ENCODE measurements around the gene EDIL3. TPM values are rescaled to one million over a fixed set of nuclear protein-coding genes. Genes with fewer than 3 reads are reported as not detected.

The EDIL3 gene
- total RNA-seq, 1 experiment from 2014 or later = not detected

- TF ChIP-seq CTCF (IDR thresholded peaks at IDR 0.05; ENCODE audit: unreplicated experiment) = no peak
- Mint-ChIP-seq H3K4me3 (ENCODE audit: unreplicated experiment) (no peak overlapping the region), H3K36me3 (ENCODE audit: insufficient read depth, unreplicated experiment) (no peaks in the 10 kb centered on the region), H3K27ac (ENCODE audit: low read depth, unreplicated experiment) (no peak overlapping the region), H3K9me3 (ENCODE audit: unreplicated experiment) (no peaks in the 10 kb centered on the region), H3K27me3 (ENCODE audit: insufficient read depth, unreplicated experiment) (peaks cover 89% of the 10 kb centered on the region), H3K4me1 (ENCODE audit: insufficient read depth, unreplicated experiment) (no peaks in the 10 kb centered on the region)
- ChIA-PET CTCF (interaction anchor here (0.7 to 0.9 kb wide), 2 partner anchors 353 to 561 kb away, joined by 3 read pairs; no protein-coding TSS in a partner anchor), POLR2A (no interaction called here)
- intact Hi-C loops (cut with micrococcal nuclease) = no loop called here
- DNase-seq (ENCODE audit: unreplicated experiment) = no peak
- BruUV-seq (replicated peaks) = no TSS peak
Measured at GRCh38 chr5:84279234-84279633, 105.4 kb downstream of the EDIL3 start.

GRCh38 chr5:84275609-84276008 is 109.1 kb downstream of the EDIL3 start:
- Mint-ChIP-seq H3K4me1 (ENCODE audit: insufficient read depth, unreplicated experiment) (no peaks in the 10 kb centered on the region), H3K36me3 (ENCODE audit: insufficient read depth, unreplicated experiment) (no peaks in the 10 kb centered on the region), H3K4me3 (ENCODE audit: unreplicated experiment) (no peak overlapping the region), H3K27ac (ENCODE audit: low read depth, unreplicated experiment) (no peak overlapping the region), H3K9me3 (ENCODE audit: unreplicated experiment) (no peaks in the 10 kb centered on the region), H3K27me3 (ENCODE audit: insufficient read depth, unreplicated experiment) (peaks cover 81% of the 10 kb centered on the region)
- intact Hi-C loops (cut with micrococcal nuclease) = loop anchor here (1.0 to 2.0 kb wide), 2 partner anchors 103 to 176 kb away; no protein-coding TSS in a partner anchor
- no peak for TF ChIP-seq CTCF (IDR thresholded peaks at IDR 0.05; ENCODE audit: unreplicated experiment)
- POLR2A ChIA-PET = no interaction called here
- BruUV-seq (replicated peaks) = no TSS peak
- CTCF ChIA-PET = interaction anchor here (0.6 to 1.6 kb wide), 7 partner anchors 29 to 349 kb away, joined by 3 to 4 read pairs (median 3); no protein-coding TSS in a partner anchor
- DNase-seq (ENCODE audit: unreplicated experiment) = no peak

GRCh38 chr5:84274585-84275468 is 109.9 kb downstream of the EDIL3 start:
- ChIA-PET POLR2A (interaction anchor here (0.5 kb wide), 1 partner anchor 15 kb away, joined by 3 read pairs; no protein-coding TSS in a partner anchor), CTCF (interaction anchor here (0.6 to 1.6 kb wide), 6 partner anchors 29 to 348 kb away, joined by 3 to 4 read pairs (median 3); no protein-coding TSS in a partner anchor)
- DNase-seq (ENCODE audit: unreplicated experiment) = peak; percentile 50
- H3K36me3 Mint-ChIP-seq (ENCODE audit: insufficient read depth, unreplicated experiment) = no peaks in the 10 kb centered on the region
- intact Hi-C loops (cut with micrococcal nuclease) = loop anchor here (1.0 to 2.0 kb wide), 2 partner anchors 104 to 176 kb away; no protein-coding TSS in a partner anchor
- peaks cover 78% of the 10 kb centered on the region for H3K27me3 Mint-ChIP-seq (ENCODE audit: insufficient read depth, unreplicated experiment)
- H3K27ac Mint-ChIP-seq (ENCODE audit: low read depth, unreplicated experiment) = no peak overlapping the region
- H3K4me1 Mint-ChIP-seq (ENCODE audit: insufficient read depth, unreplicated experiment) = no peaks in the 10 kb centered on the region
- no TSS peak for BruUV-seq (replicated peaks)
- H3K4me3 Mint-ChIP-seq (ENCODE audit: unreplicated experiment) = no peak overlapping the region
- peak; percentile 58 for TF ChIP-seq CTCF (IDR thresholded peaks at IDR 0.05; ENCODE audit: unreplicated experiment)
- no peaks in the 10 kb centered on the region for H3K9me3 Mint-ChIP-seq (ENCODE audit: unreplicated experiment)

- ChIA-PET CTCF (no interaction called here), POLR2A (no interaction called here)
- Mint-ChIP-seq H3K27ac (ENCODE audit: low read depth, unreplicated experiment) (no peak overlapping the region), H3K9me3 (ENCODE audit: unreplicated experiment) (no peaks in the 10 kb centered on the region), H3K27me3 (ENCODE audit: insufficient read depth, unreplicated experiment) (peaks cover 65% of the 10 kb centered on the region), H3K4me3 (ENCODE audit: unreplicated experiment) (no peak overlapping the region), H3K4me1 (ENCODE audit: insufficient read depth, unreplicated experiment) (no peaks in the 10 kb centered on the region), H3K36me3 (ENCODE audit: insufficient read depth, unreplicated experiment) (no peaks in the 10 kb centered on the region)
- BruUV-seq (replicated peaks) = no TSS peak
- TF ChIP-seq CTCF (IDR thresholded peaks at IDR 0.05; ENCODE audit: unreplicated experiment) = no peak
- no peak for DNase-seq (ENCODE audit: unreplicated experiment)
- intact Hi-C loops (cut with micrococcal nuclease) = no loop called here
Measured at GRCh38 chr5:84273517-84273883, 111.2 kb downstream of the EDIL3 start.
